ENCODE data around the gene TUBGCP2. TPM values are rescaled to one million over a fixed set of nuclear protein-coding genes. Genes with fewer than 3 reads are reported as not detected.

The TUBGCP2 gene
- polyA plus RNA-seq, 4 donors: 59.3 to 66.0 (median 62.4) TPM

DNA sequence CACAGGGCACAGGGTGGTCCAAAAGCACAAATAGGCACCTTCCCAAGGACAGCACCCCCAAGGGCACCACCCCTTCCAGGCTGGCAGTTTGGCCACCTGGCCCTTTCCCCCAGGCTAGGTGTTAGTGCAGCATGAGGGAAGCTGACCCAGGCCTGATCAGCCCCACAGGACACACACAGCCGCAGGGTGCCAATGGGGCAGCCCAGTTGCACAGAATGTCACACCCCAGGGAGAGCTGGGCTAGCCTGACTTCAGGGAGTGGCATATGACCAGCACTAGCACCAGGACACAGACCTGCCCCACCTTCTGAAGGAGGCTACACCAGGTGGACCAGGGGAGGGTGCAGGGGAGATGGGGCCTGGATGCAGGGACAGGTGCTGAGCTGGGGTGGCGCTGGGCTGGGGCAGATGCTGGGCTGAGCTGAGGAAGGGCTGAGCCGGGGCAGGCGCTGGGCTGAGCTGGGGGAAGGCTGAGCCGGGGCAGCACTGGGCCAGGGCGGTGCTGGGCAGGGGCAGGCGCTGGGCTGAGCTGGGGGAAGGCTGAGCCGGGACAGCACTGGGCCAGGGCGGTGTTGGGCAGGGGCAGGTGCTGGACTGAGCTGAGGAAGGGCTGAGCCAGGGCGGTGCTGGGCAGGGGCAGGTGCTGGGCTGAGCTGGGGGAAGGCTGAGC, 28.1 kb downstream of the TUBGCP2 start:
- DNase-seq (ENCODE audit: low read depth in 4 of 4, low spot score in 3 of 4): no peak

DNA sequence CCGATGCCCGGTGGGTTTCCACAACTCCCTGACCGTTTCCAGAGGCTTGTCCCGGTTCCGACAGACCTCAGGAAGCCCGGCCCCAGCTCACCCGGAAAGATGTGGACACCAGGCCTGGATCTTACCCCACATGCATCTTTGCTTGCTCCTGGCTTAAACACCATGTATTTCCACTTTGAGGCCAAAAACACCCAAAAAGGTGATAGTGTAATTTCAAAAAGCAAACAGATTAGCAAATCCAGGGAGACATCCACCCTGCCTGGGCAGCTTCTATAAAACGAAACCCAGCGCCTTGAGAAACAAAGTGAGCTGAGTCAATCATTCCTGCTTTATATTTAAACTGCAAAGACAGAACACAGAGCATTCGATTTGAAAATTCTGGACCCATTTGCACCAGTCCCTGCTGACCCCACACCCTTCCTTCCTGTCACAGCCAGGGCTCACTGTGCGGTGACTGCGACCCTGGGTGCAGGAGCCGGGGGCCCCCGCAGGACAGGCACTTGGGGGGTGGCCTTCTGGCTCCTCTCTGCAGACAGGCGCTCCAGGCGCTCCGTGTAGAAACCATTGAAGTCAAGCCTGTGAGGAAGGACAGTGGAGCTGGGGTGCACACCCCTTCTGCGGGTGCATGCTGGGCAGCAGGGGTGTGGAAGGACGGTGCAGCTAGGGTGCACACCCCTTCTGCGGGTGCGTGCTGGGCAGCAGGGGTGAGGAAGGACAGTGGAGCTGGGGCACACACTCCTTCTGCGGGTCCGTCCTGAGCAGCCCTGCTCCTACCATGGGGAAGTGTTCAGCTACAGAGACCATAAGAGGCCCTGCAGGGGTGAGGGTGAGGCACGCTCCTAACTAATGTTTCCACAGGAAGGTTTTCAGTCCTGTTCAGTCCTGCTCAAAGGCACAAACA, 29.1 kb downstream of the TUBGCP2 start:
- no peak for DNase-seq (ENCODE audit: low read depth in 4 of 4, low spot score in 3 of 4)

DNA sequence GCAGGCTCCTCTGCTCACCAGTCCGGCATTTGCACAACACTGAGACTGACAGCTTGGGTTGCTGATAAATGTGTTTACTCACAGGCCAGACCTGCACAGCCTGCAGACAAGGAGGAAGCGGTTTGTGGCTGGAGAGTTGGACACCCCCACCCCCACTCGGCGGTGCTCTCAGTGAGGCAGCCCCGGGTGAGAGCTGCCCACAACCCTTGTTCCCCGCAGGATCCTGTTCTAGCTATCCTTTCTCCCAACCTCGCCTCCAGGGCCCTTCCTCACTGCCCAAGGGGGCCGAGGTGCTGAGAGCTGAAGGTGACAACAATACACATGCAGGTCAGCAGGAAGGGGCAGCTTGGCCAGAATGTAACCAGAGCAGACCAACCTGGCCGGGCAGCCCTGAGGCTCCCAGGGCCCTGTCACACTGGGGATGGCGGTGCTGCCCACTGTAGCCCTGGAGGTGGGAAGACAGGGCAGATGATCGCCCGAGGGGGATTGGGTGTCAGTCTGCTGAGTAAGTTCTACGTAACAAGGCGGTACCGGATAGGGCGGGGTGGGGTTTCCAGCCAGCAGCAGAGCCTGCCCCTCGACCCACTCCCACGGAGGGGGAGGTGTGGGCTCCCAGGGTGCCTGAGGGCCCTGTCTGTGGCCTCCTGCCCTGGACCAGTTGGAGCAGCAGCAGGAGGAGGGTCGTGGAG, 30.0 kb downstream of the TUBGCP2 start:
- DNase-seq (ENCODE audit: low read depth in 4 of 4, low spot score in 3 of 4): no peak

DNA sequence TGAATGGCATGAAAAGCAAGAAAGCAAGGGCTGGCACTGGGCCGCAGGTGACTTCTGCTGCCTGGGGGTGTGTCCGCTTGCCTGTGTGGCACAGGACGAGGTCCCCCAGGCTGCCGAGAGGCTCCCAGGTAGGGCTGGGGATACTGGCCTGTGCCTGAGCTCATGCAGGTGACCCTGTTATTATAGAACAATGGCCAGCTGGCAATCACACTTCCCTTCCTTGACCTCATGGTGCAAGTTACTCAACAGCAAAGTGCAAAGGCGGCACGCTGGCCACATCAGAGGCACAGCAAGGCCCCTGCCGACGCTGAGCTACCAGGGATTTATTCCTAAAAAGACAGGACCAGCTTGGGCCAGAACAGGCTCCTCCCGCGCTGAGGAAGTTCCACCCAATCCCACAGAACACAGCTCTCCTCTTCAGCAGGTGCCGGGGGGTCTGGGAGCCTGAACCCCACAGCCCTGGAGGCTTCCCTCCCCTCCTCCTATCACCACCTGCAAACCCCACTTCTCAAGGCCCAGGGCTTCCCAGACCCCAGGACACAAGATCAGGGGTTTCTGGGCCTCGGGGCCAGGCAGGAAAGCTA, 30.6 kb downstream of the TUBGCP2 start:
- no peak for DNase-seq (ENCODE audit: low read depth in 4 of 4, low spot score in 3 of 4)

DNA sequence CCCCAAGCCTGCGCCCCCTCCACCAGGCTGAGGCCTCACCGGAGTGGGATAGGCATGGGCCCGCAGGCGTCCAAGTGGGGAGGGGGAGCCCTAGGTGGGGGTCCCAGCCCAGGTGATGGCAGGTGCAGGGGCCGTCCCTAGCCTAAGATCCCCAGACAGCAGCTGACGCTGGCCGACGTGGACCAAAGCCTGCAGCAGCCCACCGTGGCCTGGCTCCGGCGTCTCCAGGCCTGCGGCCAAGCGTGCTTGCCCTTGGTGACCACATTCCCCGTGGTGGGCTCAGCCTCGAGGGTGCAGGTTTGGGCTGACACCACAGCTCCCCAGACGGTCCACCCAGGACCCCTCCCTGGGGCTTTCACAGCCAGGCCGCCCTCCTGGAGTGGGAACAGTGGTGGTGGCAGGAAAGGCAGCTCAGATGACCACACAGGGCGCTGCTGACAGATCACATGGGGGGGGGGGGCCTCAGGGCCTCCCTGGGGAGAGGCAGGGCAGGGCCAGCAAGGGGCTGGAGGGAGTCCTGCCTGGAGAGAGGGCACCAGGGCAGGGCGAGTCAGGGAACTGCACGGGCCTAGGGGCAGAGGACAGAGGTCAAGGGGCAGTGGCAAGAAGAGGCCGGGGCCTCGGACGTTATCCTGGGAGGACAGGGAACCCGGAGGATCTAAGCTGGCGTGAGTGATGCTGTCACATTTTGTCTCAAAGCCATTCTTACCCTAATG, 31.2 kb downstream of the TUBGCP2 start:
- DNase-seq (ENCODE audit: low read depth in 4 of 4, low spot score in 3 of 4): no peak

DNA sequence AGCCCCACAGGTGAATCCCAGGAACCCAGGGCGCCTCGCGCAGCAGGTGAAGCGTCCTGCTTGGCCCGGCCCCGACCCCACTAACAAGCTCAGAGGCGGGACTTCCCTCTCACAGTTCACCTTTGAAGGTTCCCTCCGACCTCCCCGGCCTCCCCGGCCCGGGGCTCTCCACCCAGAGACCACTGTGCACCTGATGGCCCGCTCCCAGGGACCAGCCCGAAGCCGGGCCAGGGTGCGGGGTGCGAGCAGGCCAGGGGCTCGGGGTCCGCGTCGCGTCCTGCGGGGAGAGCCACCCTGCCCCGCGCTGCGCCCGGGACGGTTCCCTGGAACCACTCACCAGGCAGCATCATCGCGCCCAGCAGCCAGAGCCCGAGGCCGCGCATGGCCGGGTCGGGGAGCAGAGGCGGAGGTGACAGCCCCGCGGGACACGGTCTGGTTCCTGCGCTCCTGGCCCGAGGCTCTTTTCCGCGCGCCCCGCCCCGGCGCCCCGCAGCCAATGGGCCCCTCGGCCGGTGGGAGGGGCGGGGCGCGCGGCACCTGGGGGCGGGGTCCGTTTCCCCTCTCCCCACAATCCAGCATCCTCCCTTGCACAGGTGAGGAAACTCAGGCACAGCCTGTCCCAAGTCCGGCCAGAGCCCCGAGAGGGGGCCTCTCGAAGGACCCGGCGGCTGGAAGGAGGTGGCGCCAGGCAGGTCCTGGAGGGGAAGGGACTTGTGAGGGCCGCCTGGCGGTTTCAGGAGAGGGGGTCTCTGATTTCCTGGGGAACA, 32.1 kb downstream of the TUBGCP2 start, which contains the start of gene ADAM8:
Gene ADAM8 (minus strand): TSS at position 434 of the 767 bp plus-strand sequence. CDS start 51 bp downstream, at position 383.
- DNase-seq (ENCODE audit: low read depth in 4 of 4, low spot score in 3 of 4): no peak

DNA sequence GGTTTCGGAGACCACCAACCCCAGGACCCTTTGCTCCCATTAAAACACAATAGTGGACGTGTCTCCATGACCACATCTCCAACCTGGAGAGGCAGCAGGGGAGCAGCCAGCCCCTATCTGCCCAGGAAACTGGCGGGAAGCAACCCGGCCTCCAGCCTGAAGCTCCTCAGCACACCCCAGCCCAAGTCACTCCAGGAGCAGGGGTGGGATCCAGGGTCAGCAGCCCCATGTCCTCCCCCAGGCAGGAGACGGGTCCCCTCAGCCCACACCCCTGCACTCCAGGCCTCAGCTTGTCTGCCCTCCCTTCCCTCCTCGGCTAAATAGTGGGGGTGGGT, 32.6 kb downstream of the TUBGCP2 start:
- no peak for DNase-seq (ENCODE audit: low read depth in 4 of 4, low spot score in 3 of 4)

DNA sequence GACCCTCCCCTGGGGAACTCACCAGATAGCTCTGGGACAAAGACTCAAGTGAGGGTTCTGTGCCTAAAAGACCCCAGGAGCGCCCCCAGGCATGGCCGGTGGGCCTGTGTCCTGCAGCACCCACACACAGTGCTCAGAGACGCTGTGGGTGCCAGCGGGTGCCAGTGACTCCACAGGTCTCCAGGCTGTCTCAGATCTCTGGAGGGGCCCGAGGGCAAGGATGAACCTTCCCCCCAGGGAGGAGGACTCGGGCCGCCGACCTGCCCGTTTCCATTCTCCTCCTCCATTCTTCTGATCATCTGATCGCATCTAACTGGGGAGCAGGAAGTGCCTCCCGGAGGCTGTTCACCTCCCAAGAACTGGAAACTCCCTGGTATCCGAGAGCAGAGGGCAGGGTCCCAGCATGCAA, 33.0 kb downstream of the TUBGCP2 start:
- no peak for DNase-seq (ENCODE audit: low read depth in 4 of 4, low spot score in 3 of 4)

DNA sequence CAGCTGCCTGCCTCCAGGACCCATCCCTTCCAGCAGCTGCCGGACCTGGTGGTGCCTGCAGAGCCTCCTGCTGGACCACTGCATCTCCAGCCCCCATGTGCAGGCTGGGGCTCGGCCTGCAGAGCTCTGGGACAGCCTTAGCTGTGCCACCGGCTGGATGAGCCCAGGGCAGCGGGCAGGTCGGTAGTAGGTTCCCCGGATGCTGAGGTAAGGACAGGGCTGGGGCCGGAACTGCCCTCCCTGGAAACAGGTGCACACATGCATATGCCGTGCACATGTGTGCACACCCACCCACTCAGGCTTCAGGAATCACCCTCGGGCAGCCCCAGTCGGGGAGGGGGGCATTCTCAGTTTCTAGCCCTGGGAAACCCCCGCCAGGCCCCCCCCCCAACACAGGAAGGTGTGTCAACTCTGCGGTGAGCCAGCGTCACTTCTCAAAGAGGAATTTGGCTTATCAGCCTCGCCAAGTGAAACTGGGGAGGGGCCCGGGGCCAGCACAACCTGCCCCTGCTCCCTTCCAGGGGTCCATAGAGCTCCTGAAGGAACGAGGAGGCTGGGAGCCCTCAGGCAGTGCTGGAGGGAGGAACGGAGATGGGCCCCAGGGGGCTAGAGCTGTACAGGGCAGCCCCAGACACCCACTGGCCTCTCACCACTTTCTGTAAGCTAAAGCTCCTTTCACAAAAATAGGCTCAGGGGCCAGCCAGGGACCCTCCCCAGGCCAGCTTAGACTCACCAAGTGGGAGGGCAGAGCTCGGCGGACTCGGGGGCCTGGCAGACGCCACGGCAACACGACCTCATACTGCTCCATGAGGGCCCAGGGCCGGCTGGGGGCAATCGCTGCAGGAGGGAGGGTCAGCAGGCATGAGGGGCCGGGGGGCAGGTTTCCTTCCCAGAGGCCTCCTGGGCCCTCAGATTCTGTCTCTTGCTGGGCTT, 33.7 kb downstream of the TUBGCP2 start:
- no peak for DNase-seq (ENCODE audit: low read depth in 4 of 4, low spot score in 3 of 4)

DNA sequence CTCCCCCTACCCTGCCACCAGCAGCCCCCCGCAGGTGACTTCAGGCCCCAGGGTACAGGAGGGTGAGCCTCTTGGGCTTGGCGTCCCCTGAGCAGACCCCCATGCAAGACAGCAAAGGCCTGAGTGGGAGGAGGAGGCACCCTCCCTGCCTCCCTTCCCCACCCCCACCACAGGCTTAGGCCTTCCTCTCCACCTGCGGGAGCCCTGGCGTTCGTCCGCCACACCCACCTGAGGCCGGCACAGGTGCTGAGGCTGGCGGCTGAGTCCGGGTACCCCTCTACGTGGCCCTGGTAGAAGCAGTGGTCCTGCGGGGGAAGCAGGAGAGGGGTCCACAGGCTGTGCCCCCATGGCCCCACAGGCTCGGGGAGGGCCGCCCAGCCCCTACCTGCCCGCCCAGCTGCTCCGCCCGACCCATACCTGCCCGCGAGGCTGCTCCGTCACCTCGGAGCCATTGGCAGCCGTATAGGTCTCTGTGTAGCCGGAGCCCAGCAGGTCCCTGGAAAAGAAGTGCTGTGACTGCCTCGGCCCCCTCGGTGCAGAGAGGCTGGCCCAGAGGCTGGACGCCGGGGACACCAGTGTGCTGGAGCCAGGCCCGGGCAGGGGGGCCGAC, 35.0 kb downstream of the TUBGCP2 start:
- no peak for DNase-seq (ENCODE audit: low read depth in 4 of 4, low spot score in 3 of 4)

DNA sequence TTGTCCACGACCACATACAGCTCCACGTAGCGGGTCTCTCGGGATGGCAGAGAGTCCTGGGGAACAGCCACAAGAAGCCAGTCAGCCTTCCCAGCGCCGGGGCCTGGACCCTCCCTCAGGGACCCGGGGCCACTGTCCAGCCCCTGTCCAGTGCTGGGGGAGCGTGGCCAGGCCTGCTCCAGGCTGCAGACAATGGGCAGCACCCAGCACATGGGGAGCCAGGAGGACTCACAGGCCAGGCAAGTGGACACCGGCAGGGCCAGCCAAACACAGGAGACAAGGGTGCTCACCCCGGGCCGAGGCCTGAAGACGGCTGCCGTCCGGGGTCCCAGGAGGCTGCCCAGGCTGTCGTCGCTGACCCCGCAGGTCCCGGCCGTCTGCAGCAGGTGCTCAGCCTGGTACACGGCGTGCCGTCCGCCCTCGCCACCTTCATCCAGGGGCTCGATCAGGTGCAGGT, 35.7 kb downstream of the TUBGCP2 start:
- DNase-seq (ENCODE audit: low read depth in 4 of 4, low spot score in 3 of 4): no peak

DNA sequence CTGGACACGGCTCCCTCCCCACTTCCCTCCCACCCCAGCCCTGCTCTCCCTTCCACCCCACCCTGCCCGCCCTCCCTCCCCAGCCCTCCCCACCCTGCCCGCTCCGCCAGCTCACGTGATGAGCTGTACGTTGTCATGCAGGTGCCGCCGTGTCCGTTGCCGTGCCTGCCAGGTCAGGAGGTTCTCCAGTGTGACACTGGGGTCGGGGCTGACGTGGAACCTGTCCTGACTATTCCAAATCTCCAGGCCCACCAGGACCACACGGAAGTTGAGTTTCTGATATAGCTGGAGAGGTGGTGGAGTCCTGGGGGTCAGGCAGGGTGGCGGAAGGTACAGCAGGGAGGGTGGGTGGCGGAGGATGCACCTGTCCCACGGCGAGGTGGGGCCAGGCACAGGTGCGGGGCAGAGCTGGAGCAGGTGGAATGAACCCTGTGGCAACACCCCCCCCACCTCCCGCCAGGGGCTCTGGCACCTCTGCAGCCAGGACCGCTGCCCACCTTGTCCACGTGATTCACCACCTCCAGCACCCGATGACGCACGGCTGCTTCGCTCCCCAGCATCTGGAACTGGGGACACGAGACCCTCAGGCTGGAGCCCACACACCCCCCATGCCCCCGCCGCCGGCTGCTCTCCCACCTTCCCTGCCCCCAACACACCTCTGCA, 36.2 kb downstream of the TUBGCP2 start:
- DNase-seq (ENCODE audit: low read depth in 4 of 4, low spot score in 3 of 4): no peak

DNA sequence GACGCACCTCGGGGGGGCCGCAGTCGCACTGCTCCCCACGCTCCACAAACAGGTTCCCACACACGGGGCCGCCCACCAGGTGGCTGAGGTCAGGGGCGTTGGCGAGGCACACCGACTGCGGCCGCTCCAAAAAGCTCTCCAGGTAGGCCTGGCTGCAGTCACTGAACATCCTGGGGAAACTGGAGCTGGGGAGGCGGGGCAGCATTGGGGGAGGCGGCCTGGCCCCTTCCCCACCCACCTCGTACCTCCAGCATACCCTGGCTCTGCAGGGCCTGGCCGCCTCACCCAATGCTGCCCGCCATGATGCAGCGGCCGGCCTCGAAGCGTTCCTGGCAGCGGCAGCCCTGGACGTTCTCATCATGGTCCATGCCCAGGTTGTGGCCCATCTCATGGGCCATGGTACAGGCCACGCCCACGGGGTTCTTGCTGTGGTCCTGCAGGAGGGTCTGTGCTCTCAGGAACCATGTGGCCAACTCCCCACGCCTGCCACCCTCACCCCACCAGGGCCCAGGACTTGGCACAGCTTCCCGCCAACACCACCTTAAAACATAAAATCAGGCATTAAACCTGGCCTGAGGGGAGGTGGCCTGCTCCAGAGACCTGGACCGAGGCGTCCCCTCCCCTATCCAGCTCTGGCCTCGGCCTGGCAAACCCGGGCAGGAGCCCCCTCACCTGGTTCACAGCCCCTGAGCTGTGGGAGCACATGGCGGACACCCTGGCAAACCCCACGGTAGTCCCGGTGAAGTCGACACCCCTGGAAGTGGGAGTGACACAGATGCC, 37.0 kb downstream of the TUBGCP2 start:
- DNase-seq (ENCODE audit: low read depth in 4 of 4, low spot score in 3 of 4): no peak

DNA sequence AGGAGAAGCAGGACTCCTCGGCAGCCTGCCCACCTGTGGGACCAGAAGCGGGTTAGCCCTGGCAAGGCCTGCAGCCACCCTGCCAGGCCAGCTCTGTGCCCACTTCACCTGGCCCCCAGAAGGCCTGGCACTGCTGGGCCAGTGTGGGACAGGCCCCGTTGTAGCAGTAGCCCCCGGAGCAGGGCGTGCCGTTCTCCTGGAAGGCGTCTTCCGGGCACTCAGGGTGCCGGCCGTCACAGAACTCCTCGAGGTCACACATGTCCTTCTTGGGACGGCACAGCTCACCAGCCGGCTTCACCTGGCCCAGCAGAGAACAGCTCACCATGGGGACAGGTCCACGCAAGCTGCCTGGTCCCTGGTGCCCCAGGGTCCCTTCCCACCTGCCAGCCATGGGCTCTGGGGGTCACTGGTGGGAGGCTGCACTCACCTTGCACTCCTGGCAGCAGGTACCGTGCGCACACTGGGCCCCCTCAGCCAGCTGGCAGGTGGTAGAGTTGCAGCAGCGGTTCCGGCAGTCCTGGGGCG, 37.8 kb downstream of the TUBGCP2 start:
- DNase-seq (ENCODE audit: low read depth in 4 of 4, low spot score in 3 of 4): no peak

DNA sequence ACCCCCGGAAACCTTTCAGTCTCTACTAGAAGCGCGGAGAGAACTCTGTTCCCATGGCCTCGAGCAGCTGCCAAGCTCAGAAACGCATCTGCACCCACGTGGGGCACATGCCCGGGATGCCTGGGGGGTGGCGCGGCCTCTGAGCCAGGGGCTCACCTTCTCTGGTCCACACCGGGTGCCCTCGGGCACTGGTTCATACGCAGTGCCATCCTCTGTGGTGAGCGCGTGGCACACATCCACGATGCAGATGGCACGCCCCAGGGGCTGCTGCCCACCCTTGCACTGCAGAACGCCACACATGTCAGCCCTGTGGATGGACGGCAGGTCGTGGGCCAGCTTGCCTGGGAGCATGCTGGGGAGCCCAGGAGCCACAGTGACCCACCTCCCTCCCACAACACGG, 38.5 kb downstream of the TUBGCP2 start:
- DNase-seq (ENCODE audit: low read depth in 4 of 4, low spot score in 3 of 4): no peak

DNA sequence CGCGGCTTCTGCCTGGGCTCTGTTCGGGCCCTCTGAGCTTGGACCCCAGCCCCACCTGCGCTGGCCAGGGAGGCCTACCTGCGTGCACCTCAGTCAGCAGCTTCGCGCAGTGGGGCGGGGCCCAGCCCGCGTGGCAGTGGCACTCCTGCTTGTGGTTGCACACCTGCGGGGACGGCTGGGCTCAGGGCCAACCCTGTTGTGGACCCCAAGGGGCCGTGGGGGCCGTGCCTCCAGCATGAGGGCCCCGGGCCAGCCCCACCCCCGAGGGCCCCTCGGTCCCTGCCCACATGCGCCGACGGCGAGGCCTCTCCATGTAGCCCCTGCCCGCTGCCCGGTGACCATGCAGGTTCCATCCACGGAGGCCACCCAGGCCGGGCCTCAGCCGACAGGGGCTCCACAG, 39.3 kb downstream of the TUBGCP2 start:
- no peak for DNase-seq (ENCODE audit: low read depth in 4 of 4, low spot score in 3 of 4)

DNA sequence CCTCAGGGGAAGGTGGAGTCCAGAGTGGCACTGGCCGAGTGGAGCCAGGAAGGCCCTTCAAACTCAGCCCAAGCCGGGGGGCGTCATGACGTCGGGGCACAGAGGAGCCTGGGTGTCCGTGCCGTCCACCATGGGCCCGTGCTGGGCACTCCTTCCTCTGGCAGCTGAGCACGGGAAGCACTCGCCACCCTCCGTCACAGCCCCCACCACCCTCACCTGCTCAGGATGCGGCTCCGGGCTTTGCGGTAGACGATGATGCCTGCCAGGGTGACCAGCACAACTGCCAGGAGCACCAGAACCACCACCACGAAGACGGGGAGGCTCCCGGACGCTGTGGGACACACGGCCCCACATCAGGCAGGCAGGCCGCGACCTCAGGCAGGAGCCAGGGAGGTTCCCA, 40.1 kb downstream of the TUBGCP2 start:
- DNase-seq (ENCODE audit: low read depth in 4 of 4, low spot score in 3 of 4): no peak

Data from right renal pelvis (tissue), 4 donors.